DOHH2 (cell line): ENCODE measurements around the gene LETM1.

ENCODE experiments used
- H3F3A ChIP-seq: fragments of 200-600 bp; sonication (generic), shearing (Covaris generic); 2 replicates; pipeline ENCODE4 v1.6.0; 2016; ENCODE audit warnings: antibody characterized with exemption, mild to moderate bottlenecking; ENCODE audit not compliant: control insufficient read depth, insufficient read depth
- H3K27ac ChIP-seq: fragments of 200-600 bp; sonication (generic); 2 replicates; pipeline ENCODE4 v1.5.1; 2014; ENCODE audit warnings: low read depth, mild to moderate bottlenecking, low read length, moderate library complexity
- H3K27me3 ChIP-seq: fragments of 200-600 bp; sonication (generic); 2 replicates; pipeline ENCODE4 v1.6.1; 2014; ENCODE audit warnings: mild to moderate bottlenecking, low read length, mixed read lengths; ENCODE audit not compliant: control insufficient read depth
- H3K36me3 ChIP-seq: fragments of 200-600 bp; sonication (generic); 2 replicates; pipeline ENCODE4 v1.6.1; 2014; ENCODE audit warnings: mild to moderate bottlenecking, low read length, moderate library complexity, mixed read lengths; ENCODE audit not compliant: control insufficient read depth
- H3K4me1 ChIP-seq: fragments of 200-600 bp; sonication (generic); 2 replicates; pipeline ENCODE4 v1.6.1; 2014; ENCODE audit warnings: mild to moderate bottlenecking, low read length, mixed read lengths; ENCODE audit not compliant: control insufficient read depth
- H3K4me2 ChIP-seq: fragments of 200-600 bp; sonication (generic); 2 replicates; pipeline ENCODE4 v1.6.0; 2014; ENCODE audit warnings: mild to moderate bottlenecking, low read length, moderate library complexity
- H3K4me3 ChIP-seq: fragments of 200-600 bp; sonication (generic); 2 replicates; pipeline ENCODE4 v1.5.1; 2014; ENCODE audit warnings: mild to moderate bottlenecking, low read length, mixed read lengths
- H3K79me2 ChIP-seq: fragments of 200-600 bp; sonication (generic); 2 replicates; pipeline ENCODE4 v1.6.1; 2014; ENCODE audit warnings: mild to moderate bottlenecking, low read length, mixed read lengths; ENCODE audit not compliant: control insufficient read depth
- H3K9me2 ChIP-seq: fragments of 200-600 bp; sonication (generic); replicated peaks from 2 replicates; pipeline ENCODE4 v1.6.1; 2014; ENCODE audit warnings: mild to moderate bottlenecking, low read length, mixed read lengths; ENCODE audit not compliant: control insufficient read depth
- H3K9me3 ChIP-seq: fragments of 200-600 bp; sonication (generic); 2 replicates; pipeline ENCODE4 v1.6.1; 2014; ENCODE audit warnings: antibody characterized with exemption, low read length, mixed read lengths; ENCODE audit not compliant: control insufficient read depth, insufficient read depth
- H4K20me1 ChIP-seq: fragments of 200-600 bp; sonication (generic); 2 replicates; pipeline ENCODE4 v1.6.0; 2014; ENCODE audit warnings: low read depth, mild to moderate bottlenecking, antibody characterized with exemption, low read length, moderate library complexity; ENCODE audit not compliant: control insufficient read depth, insufficient read depth
- EZH2phosphoT487 ChIP-seq: fragments of 200-600 bp; sonication (generic); IDR thresholded peaks from 2 replicates; pipeline ENCODE4 v1.6.1; 2017; ENCODE audit warnings: borderline replicate concordance, mild to moderate bottlenecking, antibody characterized with exemption, low read length, moderate library complexity, mixed read lengths
- TF ChIP-seq, protein P1 (sequence below): fragments of 200-600 bp; sonication (generic); IDR thresholded peaks from one replicate; pipeline ENCODE4 v1.5.1; 2014; ENCODE audit warnings: antibody characterized with exemption, mild to moderate bottlenecking, low read depth, low read length; ENCODE audit not compliant: poor library complexity, severe bottlenecking

LETM1 gene

GRCh38 chr4:1805493-1806222, 50.3 kb downstream of the LETM1 start:
- TF ChIP-seq, protein P1, sequence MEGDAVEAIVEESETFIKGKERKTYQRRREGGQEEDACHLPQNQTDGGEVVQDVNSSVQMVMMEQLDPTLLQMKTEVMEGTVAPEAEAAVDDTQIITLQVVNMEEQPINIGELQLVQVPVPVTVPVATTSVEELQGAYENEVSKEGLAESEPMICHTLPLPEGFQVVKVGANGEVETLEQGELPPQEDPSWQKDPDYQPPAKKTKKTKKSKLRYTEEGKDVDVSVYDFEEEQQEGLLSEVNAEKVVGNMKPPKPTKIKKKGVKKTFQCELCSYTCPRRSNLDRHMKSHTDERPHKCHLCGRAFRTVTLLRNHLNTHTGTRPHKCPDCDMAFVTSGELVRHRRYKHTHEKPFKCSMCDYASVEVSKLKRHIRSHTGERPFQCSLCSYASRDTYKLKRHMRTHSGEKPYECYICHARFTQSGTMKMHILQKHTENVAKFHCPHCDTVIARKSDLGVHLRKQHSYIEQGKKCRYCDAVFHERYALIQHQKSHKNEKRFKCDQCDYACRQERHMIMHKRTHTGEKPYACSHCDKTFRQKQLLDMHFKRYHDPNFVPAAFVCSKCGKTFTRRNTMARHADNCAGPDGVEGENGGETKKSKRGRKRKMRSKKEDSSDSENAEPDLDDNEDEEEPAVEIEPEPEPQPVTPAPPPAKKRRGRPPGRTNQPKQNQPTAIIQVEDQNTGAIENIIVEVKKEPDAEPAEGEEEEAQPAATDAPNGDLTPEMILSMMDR = no peak
- no peak for TF ChIP-seq EZH2phosphoT487
- H3K4me3 ChIP-seq = no peak overlapping the region
- no peaks in the 10 kb centered on the region; the same call in 1 of the 2 replicates for H3F3A ChIP-seq
- H3K79me2 ChIP-seq = no peaks in the 10 kb centered on the region
- no peaks in the 10 kb centered on the region for H3K27me3 ChIP-seq
- no peaks in the 10 kb centered on the region for H3K36me3 ChIP-seq
- 0 out of 2 replicates have a peak, but pooled peaks cover 4% of the 10 kb centered on the region for H4K20me1 ChIP-seq
- no peaks in the 10 kb centered on the region for H3K9me3 ChIP-seq
- no peak overlapping the region for H3K4me2 ChIP-seq
- H3K4me1 ChIP-seq = no peaks in the 10 kb centered on the region; the same call in 1 of the 2 replicates
- H3K9me2 ChIP-seq = no peaks in the 10 kb centered on the region
- H3K27ac ChIP-seq = no peak overlapping the region

GRCh38 chr4:1804638-1805492, 51.1 kb downstream of the LETM1 start:
- Histone ChIP-seq H3K36me3 (no peaks in the 10 kb centered on the region), H3K27me3 (no peaks in the 10 kb centered on the region), H3K9me2 (no peaks in the 10 kb centered on the region), H3K79me2 (no peaks in the 10 kb centered on the region), H3K27ac (no peak overlapping the region), H3K4me3 (no peak overlapping the region), H3K4me1 (no peaks in the 10 kb centered on the region; the same call in 1 of the 2 replicates), H3F3A (no peaks in the 10 kb centered on the region; the same call in 1 of the 2 replicates), H3K4me2 (no peak overlapping the region), H3K9me3 (no peaks in the 10 kb centered on the region), H4K20me1 (0 out of 2 replicates have a peak, but pooled peaks cover 4% of the 10 kb centered on the region)
- TF ChIP-seq, protein P1 = no peak
- TF ChIP-seq EZH2phosphoT487 = no peak

DNA sequence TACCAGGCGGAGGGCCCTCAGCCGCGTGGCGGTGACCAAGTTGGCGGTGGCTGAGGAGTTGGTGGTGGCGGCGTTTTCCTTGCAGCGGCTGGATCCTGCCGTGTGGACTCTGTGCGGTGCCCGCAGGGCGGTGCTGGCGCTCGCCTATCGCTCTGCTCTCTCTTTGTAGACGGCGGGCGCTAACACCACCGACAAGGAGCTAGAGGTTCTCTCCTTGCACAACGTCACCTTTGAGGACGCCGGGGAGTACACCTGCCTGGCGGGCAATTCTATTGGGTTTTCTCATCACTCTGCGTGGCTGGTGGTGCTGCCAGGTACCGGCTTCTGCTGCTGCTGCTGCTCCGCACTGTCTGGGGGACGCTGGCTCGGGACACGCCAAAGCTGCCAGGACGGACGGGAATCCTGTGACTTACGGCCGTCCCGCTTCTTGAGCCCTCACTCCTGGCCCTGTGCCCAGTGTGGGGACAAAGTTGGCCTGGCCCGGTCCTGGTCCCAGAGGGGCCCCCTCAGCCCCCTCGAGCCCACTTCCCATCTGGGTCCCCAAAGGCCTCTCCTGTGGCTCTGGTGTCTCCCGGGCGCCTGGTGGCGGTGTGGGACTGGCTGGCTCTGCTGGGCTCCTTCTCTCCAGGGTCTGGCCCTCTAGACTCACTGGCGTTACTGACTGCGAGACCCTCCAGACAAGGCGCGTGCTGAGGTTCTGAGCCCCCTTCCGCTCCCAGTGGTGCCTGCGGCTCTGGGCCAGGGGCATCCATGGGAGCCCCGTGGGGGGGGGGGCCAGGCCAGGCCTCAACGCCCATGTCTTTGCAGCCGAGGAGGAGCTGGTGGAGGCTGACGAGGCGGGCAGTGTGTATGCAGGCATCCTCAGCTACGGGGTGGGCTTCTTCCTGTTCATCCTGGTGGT, 52.2 kb downstream of the LETM1 start:
- no peaks in the 10 kb centered on the region for H3K27me3 ChIP-seq
- H3K36me3 ChIP-seq = no peaks in the 10 kb centered on the region
- no peak overlapping the region for H3K27ac ChIP-seq
- no peaks in the 10 kb centered on the region for H4K20me1 ChIP-seq
- H3K4me1 ChIP-seq = no peaks in the 10 kb centered on the region; the same call in 1 of the 2 replicates
- no peaks in the 10 kb centered on the region for H3K79me2 ChIP-seq
- no peaks in the 10 kb centered on the region for H3K9me2 ChIP-seq
- H3K4me2 ChIP-seq = no peak overlapping the region
- no peaks in the 10 kb centered on the region; the same call in 1 of the 2 replicates for H3F3A ChIP-seq
- TF ChIP-seq, protein P1 = no peak
- TF ChIP-seq EZH2phosphoT487 = no peak
- H3K4me3 ChIP-seq = no peak overlapping the region
- no peaks in the 10 kb centered on the region for H3K9me3 ChIP-seq
